Neural cell (in vitro differentiated cells): ENCODE measurements around the gene RNGTT. TPM values are rescaled to one million over a fixed set of nuclear protein-coding genes. Genes with fewer than 3 reads are reported as not detected.

ENCODE experiments used
- H2AFZ ChIP-seq: fragments of 200-600, 300-800 bp; sonication (generic), shearing (Covaris generic); 2 replicates; pipeline ENCODE4 v1.6.0; 2014; ENCODE audit warnings: low read depth, mild to moderate bottlenecking, antibody characterized with exemption, low read length, moderate library complexity
- H3F3A ChIP-seq: fragments of 200-600 bp; shearing (Covaris generic); 2 replicates; pipeline ENCODE4 v1.6.1; 2016; ENCODE audit warnings: mild to moderate bottlenecking, moderate library complexity, mixed read lengths, antibody characterized with exemption, low read length; ENCODE audit not compliant: insufficient read depth, poor library complexity, severe bottlenecking
- H3K27ac ChIP-seq: fragments of 200-600, 300-800 bp; sonication (generic), shearing (Covaris generic); 2 replicates; pipeline ENCODE4 v1.5.1; 2014; ENCODE audit warnings: mild to moderate bottlenecking, low read length, moderate library complexity
- H3K27me3 ChIP-seq: fragments of 300-800, 200-600 bp; sonication (generic), shearing (Covaris generic); 2 replicates; pipeline ENCODE4 v1.6.0; 2014; ENCODE audit warnings: mild to moderate bottlenecking, low read depth, low read length, moderate library complexity; ENCODE audit not compliant: insufficient read depth
- H3K36me3 ChIP-seq: fragments of 300-800, 200-600 bp; sonication (generic), shearing (Covaris generic); 2 replicates; pipeline ENCODE4 v1.5.1; 2014; ENCODE audit warnings: mild to moderate bottlenecking, antibody characterized with exemption, low read length, moderate library complexity; ENCODE audit not compliant: insufficient read depth
- H3K4me2 ChIP-seq: fragments of 300-800, 200-600 bp; sonication (generic), shearing (Covaris generic); 2 replicates; pipeline ENCODE4 v1.6.0; 2014; ENCODE audit warnings: mild to moderate bottlenecking, low read length
- H3K4me3 ChIP-seq: fragments of 300-800, 200-600 bp; sonication (generic), shearing (Covaris generic); 2 replicates; pipeline ENCODE4 v1.5.1; 2014; ENCODE audit warnings: mild to moderate bottlenecking, low read length, moderate library complexity
- H3K79me2 ChIP-seq: fragments of 200-600 bp; shearing (Covaris generic); replicated peaks from 2 replicates; pipeline ENCODE4 v1.6.0; 2014; ENCODE audit warnings: mild to moderate bottlenecking, low read length, moderate library complexity; ENCODE audit not compliant: insufficient read depth
- H3K9ac ChIP-seq: fragments of 300-800, 200-600 bp; sonication (generic), shearing (Covaris generic); 2 replicates; pipeline ENCODE4 v1.6.1; 2016; ENCODE audit warnings: mild to moderate bottlenecking, low read length, mixed read lengths
- H3K9me2 ChIP-seq: fragments of 200-600 bp; shearing (Covaris generic); 2 replicates; pipeline ENCODE4 v1.6.1; 2016; ENCODE audit warnings: mild to moderate bottlenecking, low read length, mixed read lengths; ENCODE audit not compliant: insufficient read depth
- H3K9me3 ChIP-seq: fragments of 200-600, 300-800 bp; sonication (generic), shearing (Covaris generic); 2 replicates; pipeline ENCODE4 v1.6.1; 2016; ENCODE audit warnings: mild to moderate bottlenecking, mixed run types, low read length, moderate library complexity, mixed read lengths
- H4K20me1 ChIP-seq: fragments of 200-600 bp; shearing (Covaris generic); 2 replicates; pipeline ENCODE4 v1.6.1; 2016; ENCODE audit warnings: mild to moderate bottlenecking, mixed run types; ENCODE audit not compliant: insufficient read depth
- EP300 ChIP-seq: fragments of 450-650 bp; conservative IDR thresholded peaks from 2 replicates; pipeline ENCODE4 v1.6.1; 2014; ENCODE audit warnings: antibody characterized with exemption, mild to moderate bottlenecking, moderate library complexity; ENCODE audit not compliant: poor library complexity, severe bottlenecking
- EZH2 ChIP-seq: fragments of 200-600, 300-800 bp; shearing (Covaris generic), sonication (generic); IDR thresholded peaks from 2 replicates; pipeline ENCODE4 v1.6.1; 2014; ENCODE audit warnings: antibody characterized with exemption, low read length, borderline replicate concordance, mild to moderate bottlenecking; ENCODE audit not compliant: insufficient read depth, poor library complexity, severe bottlenecking
- MXI1 ChIP-seq: fragments of 450-650 bp; conservative IDR thresholded peaks from 2 replicates; pipeline ENCODE4 v1.6.1; 2014; ENCODE audit warnings: antibody characterized with exemption, mild to moderate bottlenecking; ENCODE audit not compliant: poor library complexity, severe bottlenecking
- POLR2AphosphoS5 ChIP-seq: IDR thresholded peaks from 2 replicates; pipeline ENCODE4 v1.6.1; 2012
- RAD21 ChIP-seq: fragments of 450-650 bp; conservative IDR thresholded peaks from 2 replicates; pipeline ENCODE4 v1.6.1; 2014; ENCODE audit warnings: antibody characterized with exemption, mild to moderate bottlenecking, moderate library complexity
- SMC3 ChIP-seq: fragments of 450-650 bp; conservative IDR thresholded peaks from 2 replicates; pipeline ENCODE4 v1.6.1; 2014; ENCODE audit warnings: antibody characterized with exemption, mild to moderate bottlenecking, moderate library complexity; ENCODE audit not compliant: poor library complexity
- TAF1 ChIP-seq: IDR thresholded peaks from 2 replicates; pipeline ENCODE4 v1.6.1; 2012; ENCODE audit warnings: low read depth
- polyA plus RNA-seq: library from polyadenylated mRNA; depleted of rRNA; stranded (reverse); fragments of >200 nt; gene quantifications from 2 replicates; pipeline ENCODE4 v1.2.3, GENCODE V29; 2014
- TF ChIP-seq, protein P1 (sequence below): IDR thresholded peaks from 2 replicates; pipeline ENCODE4 v1.6.1; 2012; ENCODE audit warnings: borderline replicate concordance
- TF ChIP-seq, protein P2 (sequence below): fragments of 450-650 bp; IDR thresholded peaks from 2 replicates; pipeline ENCODE4 v1.5.1; 2014; ENCODE audit warnings: antibody characterized with exemption, mild to moderate bottlenecking, moderate library complexity; ENCODE audit not compliant: poor library complexity, severe bottlenecking

Gene RNGTT
- polyA plus RNA-seq, 1 donor from 2014 or later = 28.3 TPM

DNA sequence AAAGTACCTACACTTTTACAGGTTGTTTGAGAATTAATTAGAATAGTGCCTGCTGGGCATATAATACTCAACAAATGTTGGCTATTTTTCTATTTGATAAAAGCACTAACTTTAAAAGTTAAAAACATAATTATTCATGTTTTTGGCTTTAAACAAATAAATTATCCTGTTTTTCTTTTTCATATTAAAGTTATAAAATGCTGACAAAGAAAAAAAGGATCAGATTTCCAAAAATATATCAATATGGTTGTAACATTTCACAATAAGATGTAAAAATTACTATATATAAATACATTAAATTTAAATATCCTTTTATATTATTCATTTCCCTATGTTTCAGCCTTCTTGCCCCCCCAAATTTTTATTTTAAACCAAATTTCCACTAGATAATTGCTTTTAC, 312.0 kb downstream of the RNGTT start:
- TF ChIP-seq TAF1 = no peak
- H3K4me3 ChIP-seq = no peak overlapping the region
- no peaks in the 10 kb centered on the region for H3K9me3 ChIP-seq
- H3K27me3 ChIP-seq = no peaks in the 10 kb centered on the region
- no peak overlapping the region for H2AFZ ChIP-seq
- no peaks in the 10 kb centered on the region for H4K20me1 ChIP-seq
- no peaks in the 10 kb centered on the region for H3K9me2 ChIP-seq
- no peak overlapping the region for H3K9ac ChIP-seq
- H3K79me2 ChIP-seq = no peaks in the 10 kb centered on the region
- H3K4me2 ChIP-seq = no peak overlapping the region
- H3F3A ChIP-seq = no peaks in the 10 kb centered on the region
- H3K36me3 ChIP-seq = no peaks in the 10 kb centered on the region
- no peak overlapping the region for H3K27ac ChIP-seq

DNA sequence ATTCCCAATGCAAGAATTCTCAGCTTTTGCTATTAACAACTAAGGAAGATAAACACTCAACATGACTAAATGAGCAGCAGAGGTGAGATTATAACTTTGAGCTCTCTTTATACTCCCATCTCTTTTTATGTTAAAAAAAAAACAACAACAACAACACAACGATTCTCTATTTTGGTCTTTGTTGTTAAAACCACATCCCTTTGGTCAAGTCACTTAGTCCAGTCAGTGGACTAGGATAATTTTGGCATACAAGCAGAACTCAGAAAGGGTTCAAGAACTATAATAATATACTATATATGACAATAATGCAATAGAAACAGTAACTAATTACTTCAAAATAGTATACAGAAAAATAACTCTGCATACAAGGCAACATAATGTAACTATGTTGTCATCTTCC, 312.4 kb downstream of the RNGTT start:
- Histone ChIP-seq H3F3A (no peaks in the 10 kb centered on the region), H3K36me3 (no peaks in the 10 kb centered on the region), H3K4me2 (no peak overlapping the region), H3K27ac (no peak overlapping the region), H3K9ac (no peak overlapping the region), H3K79me2 (no peaks in the 10 kb centered on the region), H3K4me3 (no peak overlapping the region), H2AFZ (no peak overlapping the region), H4K20me1 (no peaks in the 10 kb centered on the region), H3K27me3 (no peaks in the 10 kb centered on the region), H3K9me2 (no peaks in the 10 kb centered on the region), H3K9me3 (no peaks in the 10 kb centered on the region)
- TF ChIP-seq TAF1 (no peak), EZH2 (no peak), EP300 (no peak), MXI1 (no peak), RAD21 (no peak), POLR2AphosphoS5 (no peak), SMC3 (no peak)
- TF ChIP-seq, protein P1, sequence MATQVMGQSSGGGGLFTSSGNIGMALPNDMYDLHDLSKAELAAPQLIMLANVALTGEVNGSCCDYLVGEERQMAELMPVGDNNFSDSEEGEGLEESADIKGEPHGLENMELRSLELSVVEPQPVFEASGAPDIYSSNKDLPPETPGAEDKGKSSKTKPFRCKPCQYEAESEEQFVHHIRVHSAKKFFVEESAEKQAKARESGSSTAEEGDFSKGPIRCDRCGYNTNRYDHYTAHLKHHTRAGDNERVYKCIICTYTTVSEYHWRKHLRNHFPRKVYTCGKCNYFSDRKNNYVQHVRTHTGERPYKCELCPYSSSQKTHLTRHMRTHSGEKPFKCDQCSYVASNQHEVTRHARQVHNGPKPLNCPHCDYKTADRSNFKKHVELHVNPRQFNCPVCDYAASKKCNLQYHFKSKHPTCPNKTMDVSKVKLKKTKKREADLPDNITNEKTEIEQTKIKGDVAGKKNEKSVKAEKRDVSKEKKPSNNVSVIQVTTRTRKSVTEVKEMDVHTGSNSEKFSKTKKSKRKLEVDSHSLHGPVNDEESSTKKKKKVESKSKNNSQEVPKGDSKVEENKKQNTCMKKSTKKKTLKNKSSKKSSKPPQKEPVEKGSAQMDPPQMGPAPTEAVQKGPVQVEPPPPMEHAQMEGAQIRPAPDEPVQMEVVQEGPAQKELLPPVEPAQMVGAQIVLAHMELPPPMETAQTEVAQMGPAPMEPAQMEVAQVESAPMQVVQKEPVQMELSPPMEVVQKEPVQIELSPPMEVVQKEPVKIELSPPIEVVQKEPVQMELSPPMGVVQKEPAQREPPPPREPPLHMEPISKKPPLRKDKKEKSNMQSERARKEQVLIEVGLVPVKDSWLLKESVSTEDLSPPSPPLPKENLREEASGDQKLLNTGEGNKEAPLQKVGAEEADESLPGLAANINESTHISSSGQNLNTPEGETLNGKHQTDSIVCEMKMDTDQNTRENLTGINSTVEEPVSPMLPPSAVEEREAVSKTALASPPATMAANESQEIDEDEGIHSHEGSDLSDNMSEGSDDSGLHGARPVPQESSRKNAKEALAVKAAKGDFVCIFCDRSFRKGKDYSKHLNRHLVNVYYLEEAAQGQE = no peak

DNA sequence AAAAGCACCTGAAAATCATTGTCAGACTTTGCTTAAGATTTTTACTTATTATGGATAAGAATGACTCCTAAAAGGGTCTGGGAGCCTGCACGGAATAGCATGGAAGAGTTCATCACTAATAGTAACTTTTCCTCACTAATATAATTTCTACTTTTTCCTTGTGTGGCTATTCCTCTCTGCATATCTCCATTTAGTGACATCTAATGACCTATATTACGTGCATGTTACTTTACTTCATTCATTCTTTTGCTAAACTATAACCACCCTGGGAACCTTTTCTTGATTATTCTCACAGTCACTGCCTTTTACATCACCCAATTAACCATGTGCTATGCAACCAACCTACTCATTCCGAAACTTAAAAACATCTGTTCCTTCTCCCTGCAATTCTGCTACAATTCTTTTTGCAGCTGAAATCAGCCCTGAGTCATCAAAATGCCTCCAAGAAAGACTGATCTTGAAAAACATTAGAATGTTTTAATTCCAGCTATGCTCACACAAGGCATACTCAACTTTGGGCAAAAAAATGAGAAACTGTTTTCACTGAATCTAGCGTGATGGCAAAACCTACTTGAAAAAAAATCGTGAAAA, 313.3 kb downstream of the RNGTT start:
- Histone ChIP-seq H3K4me2 (no peak overlapping the region), H3K27ac (no peak overlapping the region), H4K20me1 (no peaks in the 10 kb centered on the region), H2AFZ (no peak overlapping the region), H3K9me3 (no peaks in the 10 kb centered on the region), H3K79me2 (no peaks in the 10 kb centered on the region), H3F3A (no peaks in the 10 kb centered on the region), H3K4me3 (no peak overlapping the region), H3K36me3 (no peaks in the 10 kb centered on the region), H3K9ac (no peak overlapping the region), H3K9me2 (no peaks in the 10 kb centered on the region), H3K27me3 (no peaks in the 10 kb centered on the region)
- TF ChIP-seq TAF1 (no peak), RAD21 (no peak), MXI1 (no peak), POLR2AphosphoS5 (no peak), SMC3 (no peak), EP300 (no peak), EZH2 (no peak)
- TF ChIP-seq, protein P2, sequence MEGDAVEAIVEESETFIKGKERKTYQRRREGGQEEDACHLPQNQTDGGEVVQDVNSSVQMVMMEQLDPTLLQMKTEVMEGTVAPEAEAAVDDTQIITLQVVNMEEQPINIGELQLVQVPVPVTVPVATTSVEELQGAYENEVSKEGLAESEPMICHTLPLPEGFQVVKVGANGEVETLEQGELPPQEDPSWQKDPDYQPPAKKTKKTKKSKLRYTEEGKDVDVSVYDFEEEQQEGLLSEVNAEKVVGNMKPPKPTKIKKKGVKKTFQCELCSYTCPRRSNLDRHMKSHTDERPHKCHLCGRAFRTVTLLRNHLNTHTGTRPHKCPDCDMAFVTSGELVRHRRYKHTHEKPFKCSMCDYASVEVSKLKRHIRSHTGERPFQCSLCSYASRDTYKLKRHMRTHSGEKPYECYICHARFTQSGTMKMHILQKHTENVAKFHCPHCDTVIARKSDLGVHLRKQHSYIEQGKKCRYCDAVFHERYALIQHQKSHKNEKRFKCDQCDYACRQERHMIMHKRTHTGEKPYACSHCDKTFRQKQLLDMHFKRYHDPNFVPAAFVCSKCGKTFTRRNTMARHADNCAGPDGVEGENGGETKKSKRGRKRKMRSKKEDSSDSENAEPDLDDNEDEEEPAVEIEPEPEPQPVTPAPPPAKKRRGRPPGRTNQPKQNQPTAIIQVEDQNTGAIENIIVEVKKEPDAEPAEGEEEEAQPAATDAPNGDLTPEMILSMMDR = no peak
- TF ChIP-seq, protein P1 = no peak
